Measurements from ENCODE around the gene TTN.

DNA sequence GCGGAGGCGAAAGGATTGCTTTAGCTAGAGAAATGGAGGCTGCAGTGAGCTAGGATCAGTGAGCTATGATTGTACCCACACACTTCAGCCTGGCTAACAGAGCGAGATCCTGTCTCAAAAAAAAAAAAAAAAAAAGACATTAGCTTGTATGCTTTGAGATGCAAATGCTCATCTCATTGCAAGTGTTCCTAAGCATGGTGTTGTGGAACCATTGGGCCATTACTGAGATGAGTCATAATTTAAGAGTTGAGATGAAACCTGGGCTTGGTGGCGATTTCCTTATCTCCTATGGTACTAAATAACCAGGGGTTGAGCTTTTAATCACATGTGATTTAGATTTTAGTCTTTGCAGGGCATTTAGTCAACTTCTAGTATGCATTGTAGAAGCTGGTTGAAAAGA lies 324.8 kb downstream of the TTN start:
- TF ChIP-seq, protein P1, sequence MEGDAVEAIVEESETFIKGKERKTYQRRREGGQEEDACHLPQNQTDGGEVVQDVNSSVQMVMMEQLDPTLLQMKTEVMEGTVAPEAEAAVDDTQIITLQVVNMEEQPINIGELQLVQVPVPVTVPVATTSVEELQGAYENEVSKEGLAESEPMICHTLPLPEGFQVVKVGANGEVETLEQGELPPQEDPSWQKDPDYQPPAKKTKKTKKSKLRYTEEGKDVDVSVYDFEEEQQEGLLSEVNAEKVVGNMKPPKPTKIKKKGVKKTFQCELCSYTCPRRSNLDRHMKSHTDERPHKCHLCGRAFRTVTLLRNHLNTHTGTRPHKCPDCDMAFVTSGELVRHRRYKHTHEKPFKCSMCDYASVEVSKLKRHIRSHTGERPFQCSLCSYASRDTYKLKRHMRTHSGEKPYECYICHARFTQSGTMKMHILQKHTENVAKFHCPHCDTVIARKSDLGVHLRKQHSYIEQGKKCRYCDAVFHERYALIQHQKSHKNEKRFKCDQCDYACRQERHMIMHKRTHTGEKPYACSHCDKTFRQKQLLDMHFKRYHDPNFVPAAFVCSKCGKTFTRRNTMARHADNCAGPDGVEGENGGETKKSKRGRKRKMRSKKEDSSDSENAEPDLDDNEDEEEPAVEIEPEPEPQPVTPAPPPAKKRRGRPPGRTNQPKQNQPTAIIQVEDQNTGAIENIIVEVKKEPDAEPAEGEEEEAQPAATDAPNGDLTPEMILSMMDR (conservative IDR thresholded peaks at IDR 0.05) = no peak
- TF ChIP-seq EZH2 (IDR thresholded peaks at IDR 0.05; ENCODE audit: low read depth) = no peak

All from PC-9 (cell line).